ENCODE results near the gene SLC9A6. TPM values are rescaled to one million over a fixed set of nuclear protein-coding genes. Genes with fewer than 3 reads are reported as not detected.
A peak's percentile ranks its signal among the peaks of the same experiment; 100 is the strongest.

SLC9A6 gene
- total RNA-seq, 1 donor from 2014 or later = 18.0 TPM

GRCh38 chrX:136031626-136032025 is 46.4 kb downstream of the SLC9A6 start:
- Mint-ChIP-seq H3K4me1 (ENCODE audit: unreplicated experiment) (peaks cover 52% of the 10 kb centered on the region), H3K36me3 (ENCODE audit: unreplicated experiment) (peaks cover 7% of the 10 kb centered on the region), H3K27me3 (ENCODE audit: unreplicated experiment) (no peaks in the 10 kb centered on the region), H3K27ac (ENCODE audit: unreplicated experiment) (peak overlapping the region; percentile 94), H3K9me3 (ENCODE audit: unreplicated experiment) (peaks cover 3% of the 10 kb centered on the region), H3K4me3 (ENCODE audit: unreplicated experiment) (no peak overlapping the region)
- no peak for DNase-seq (ENCODE audit: extremely low spot score, unreplicated experiment)
- TF ChIP-seq CTCF (IDR thresholded peaks at IDR 0.05) = no peak

DNA sequence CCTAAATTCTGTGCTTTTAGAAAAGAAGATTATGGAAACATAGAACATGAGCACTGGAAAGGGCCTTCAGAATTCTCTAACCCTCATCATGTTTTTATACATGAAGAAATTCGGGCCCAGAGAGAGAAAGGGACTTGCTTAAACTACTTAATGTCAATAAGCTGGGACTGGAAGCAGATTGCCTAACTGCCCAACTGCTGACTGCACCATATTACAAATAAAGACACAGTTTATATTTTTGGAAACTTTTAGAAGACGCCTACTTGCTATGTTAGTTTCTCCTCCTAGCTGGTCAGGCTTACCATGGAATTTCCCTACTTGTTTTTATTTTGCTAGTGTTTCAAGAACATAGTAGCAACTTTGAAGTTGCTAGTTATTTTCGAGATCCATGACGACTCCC is 47.1 kb downstream of the SLC9A6 start:
- H3K4me1 Mint-ChIP-seq (ENCODE audit: unreplicated experiment) = peaks cover 53% of the 10 kb centered on the region
- H3K9me3 Mint-ChIP-seq (ENCODE audit: unreplicated experiment) = peaks cover 5% of the 10 kb centered on the region
- peaks cover 7% of the 10 kb centered on the region for H3K36me3 Mint-ChIP-seq (ENCODE audit: unreplicated experiment)
- H3K4me3 Mint-ChIP-seq (ENCODE audit: unreplicated experiment) = no peak overlapping the region
- no peak for TF ChIP-seq CTCF (IDR thresholded peaks at IDR 0.05)
- H3K27ac Mint-ChIP-seq (ENCODE audit: unreplicated experiment) = peak overlapping the region; percentile 94
- DNase-seq (ENCODE audit: extremely low spot score, unreplicated experiment) = no peak
- H3K27me3 Mint-ChIP-seq (ENCODE audit: unreplicated experiment) = no peaks in the 10 kb centered on the region

GRCh38 chrX:136034668-136035067 is 49.4 kb downstream of the SLC9A6 start:
- peaks cover 5% of the 10 kb centered on the region for H3K9me3 Mint-ChIP-seq (ENCODE audit: unreplicated experiment)
- H3K4me1 Mint-ChIP-seq (ENCODE audit: unreplicated experiment) = peaks cover 50% of the 10 kb centered on the region
- H3K27me3 Mint-ChIP-seq (ENCODE audit: unreplicated experiment) = no peaks in the 10 kb centered on the region
- peaks cover 14% of the 10 kb centered on the region for H3K36me3 Mint-ChIP-seq (ENCODE audit: unreplicated experiment)
- no peak for DNase-seq (ENCODE audit: extremely low spot score, unreplicated experiment)
- H3K4me3 Mint-ChIP-seq (ENCODE audit: unreplicated experiment) = no peak overlapping the region
- peak overlapping the region; percentile 7 for H3K27ac Mint-ChIP-seq (ENCODE audit: unreplicated experiment)
- TF ChIP-seq CTCF (IDR thresholded peaks at IDR 0.05) = no peak

DNA sequence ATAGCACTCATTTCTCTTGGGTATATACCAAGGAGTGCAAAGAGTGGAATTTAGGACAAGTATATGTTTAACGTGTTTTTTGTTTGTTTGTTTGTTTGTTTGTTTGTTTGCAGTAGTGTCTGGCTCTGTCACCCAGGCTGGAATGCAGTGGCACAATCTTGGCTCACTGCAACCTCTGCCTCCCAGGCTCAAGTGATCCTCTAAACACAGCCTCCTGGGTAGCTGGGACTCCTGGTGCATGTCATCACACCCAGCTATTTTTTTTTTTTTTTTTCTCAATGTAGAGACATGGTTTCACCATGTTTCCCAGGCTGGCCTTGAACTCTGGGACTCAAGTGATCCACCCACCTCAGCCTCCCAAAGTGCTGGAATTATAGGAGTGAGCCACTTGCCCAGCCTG is 50.4 kb downstream of the SLC9A6 start:
- Mint-ChIP-seq H3K9me3 (ENCODE audit: unreplicated experiment) (peaks cover 5% of the 10 kb centered on the region), H3K4me3 (ENCODE audit: unreplicated experiment) (no peak overlapping the region), H3K27me3 (ENCODE audit: unreplicated experiment) (no peaks in the 10 kb centered on the region), H3K4me1 (ENCODE audit: unreplicated experiment) (peaks cover 51% of the 10 kb centered on the region), H3K36me3 (ENCODE audit: unreplicated experiment) (peaks cover 14% of the 10 kb centered on the region), H3K27ac (ENCODE audit: unreplicated experiment) (no peak overlapping the region)
- DNase-seq (ENCODE audit: extremely low spot score, unreplicated experiment) = no peak
- no peak for TF ChIP-seq CTCF (IDR thresholded peaks at IDR 0.05)

DNA sequence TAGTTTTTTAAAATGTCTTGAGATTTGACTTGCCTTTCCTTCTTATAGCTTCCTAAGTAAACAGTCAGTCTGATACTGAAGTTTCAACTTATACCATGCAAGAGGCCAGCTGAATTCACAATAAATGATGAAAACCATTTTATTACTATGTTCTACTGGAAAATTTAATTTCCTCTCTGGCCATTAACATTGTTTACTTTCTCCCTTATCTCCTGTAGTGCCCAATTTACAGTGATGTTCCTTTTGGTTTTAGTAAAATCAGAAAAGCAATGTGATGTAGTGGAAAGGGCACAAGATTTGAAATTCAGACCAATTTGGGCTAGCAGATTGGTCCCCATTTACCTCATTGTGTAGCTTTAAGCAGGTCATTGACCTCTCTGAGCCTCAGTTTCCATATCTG is 54.2 kb downstream of the SLC9A6 start:
- no peak for TF ChIP-seq CTCF (IDR thresholded peaks at IDR 0.05)
- Mint-ChIP-seq H3K4me3 (ENCODE audit: unreplicated experiment) (no peak overlapping the region), H3K36me3 (ENCODE audit: unreplicated experiment) (peaks cover 15% of the 10 kb centered on the region), H3K9me3 (ENCODE audit: unreplicated experiment) (peaks cover 9% of the 10 kb centered on the region), H3K4me1 (ENCODE audit: unreplicated experiment) (peaks cover 29% of the 10 kb centered on the region), H3K27me3 (ENCODE audit: unreplicated experiment) (no peaks in the 10 kb centered on the region), H3K27ac (ENCODE audit: unreplicated experiment) (peak overlapping the region; percentile 96)
- DNase-seq (ENCODE audit: extremely low spot score, unreplicated experiment) = no peak
